Stimulated activated CD8-positive, alpha-beta memory T cell treated with anti-CD3 and anti-CD28 coated beads, Interleukin-15, amount 100 ng/mL, for 4 hours (primary cell): ENCODE results near the gene MANEAL.

ENCODE experiments used
- DNase-seq, 2 donors: peaks; one replicate each; pipeline ENCODE4 v3.0.0-alpha.2; 2020; ENCODE audit warnings: low read depth in 2 of 2

The MANEAL gene

DNA sequence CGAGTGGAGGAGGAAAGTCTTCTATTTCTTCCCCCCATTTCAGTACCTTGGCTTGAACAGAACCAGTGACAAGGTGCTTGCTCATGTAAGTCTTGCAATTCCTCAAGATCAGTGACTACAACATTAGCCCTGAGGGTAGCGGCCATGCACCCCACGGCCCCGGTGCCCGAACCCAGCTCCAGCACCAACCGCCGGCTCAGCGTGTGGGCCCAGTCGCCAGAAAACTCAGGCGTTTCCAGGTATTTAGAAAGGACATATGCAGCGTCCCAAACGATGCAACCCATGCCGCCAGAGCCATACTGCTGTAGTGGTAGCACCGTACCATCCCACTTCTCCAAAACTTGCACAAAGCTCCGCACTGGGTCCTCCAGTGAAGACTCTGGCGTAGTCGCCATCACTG, 11.2 kb upstream of the MANEAL start:
- DNase-seq: no peak

DNA sequence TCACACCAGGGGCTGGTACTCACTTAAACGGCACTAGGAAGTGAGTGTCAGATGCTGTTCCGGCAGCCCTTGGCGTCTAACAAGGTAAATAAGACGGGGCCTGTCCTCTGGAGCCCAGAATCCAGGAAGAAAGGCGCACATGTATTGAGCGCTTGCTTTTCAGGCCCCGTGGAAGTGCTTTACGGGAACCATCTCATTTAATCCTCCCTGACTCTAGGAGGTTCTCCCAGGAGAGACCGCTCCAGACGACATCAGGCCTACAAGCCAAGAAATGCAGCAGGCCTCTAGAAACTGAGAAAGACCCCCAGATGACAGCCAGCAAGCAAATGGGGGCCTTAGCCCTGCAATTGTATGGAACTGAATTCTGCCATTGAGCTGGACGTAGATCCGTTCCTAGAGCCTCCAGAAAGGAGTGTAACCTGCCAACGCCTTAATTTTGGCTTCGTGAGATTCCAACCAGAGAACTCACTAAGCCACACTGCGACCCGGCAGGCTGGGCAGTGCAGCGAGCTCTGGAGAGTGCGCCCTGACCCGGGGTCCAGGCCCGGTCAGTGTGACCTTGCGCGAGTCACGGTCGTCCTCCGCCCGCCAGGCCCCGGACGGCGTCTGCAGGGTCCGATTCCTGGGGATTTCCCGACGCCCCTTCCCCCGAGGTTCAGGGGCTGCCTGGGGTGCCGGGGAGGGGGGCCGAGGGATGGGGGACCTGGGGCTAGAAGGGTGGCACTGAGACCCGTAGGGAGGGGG, 532 bp upstream of the MANEAL start:
- no peak for DNase-seq

- no peak for DNase-seq
Measured at GRCh38 chr1:37794372-37795339, 1.0 kb downstream of the MANEAL start.

DNA sequence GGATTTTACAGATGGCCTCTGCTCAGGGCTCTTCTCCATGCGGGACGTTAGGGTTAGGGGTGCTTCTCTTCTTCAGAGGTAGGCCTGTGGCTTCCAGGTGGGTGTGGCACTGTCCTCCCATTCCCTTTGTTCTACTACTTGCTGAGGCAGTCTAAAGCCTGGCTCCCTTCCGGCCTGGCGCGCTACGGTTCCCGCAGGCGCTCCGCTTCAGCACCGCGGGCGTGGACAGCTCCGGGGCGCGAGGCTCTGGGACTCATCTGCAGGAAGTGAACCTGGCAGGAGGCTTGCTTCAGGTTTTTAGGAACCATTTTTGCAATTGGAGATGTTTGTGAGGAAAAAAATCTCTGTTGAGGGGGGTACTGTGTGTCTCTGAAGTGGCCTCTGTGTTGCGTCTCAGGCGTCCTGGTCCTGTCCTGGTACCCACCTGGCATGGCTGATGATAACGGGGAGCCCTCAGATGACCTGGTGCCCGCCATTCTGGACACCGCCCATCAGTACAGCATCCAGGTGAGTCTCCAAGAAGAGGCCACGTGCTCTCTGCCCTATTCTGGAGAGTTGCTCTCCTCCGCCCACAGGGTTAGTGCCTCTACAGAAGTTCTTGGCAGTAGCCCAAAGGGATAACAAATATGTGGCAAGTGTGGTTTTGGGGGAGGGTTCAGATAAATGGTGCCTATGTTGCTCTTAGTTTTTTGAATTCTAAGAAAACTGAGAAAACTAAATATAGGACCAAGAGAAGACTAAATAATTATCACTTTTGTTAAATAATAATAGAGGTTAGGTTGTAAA, 1.9 kb downstream of the MANEAL start:
- DNase-seq: no peak

DNA sequence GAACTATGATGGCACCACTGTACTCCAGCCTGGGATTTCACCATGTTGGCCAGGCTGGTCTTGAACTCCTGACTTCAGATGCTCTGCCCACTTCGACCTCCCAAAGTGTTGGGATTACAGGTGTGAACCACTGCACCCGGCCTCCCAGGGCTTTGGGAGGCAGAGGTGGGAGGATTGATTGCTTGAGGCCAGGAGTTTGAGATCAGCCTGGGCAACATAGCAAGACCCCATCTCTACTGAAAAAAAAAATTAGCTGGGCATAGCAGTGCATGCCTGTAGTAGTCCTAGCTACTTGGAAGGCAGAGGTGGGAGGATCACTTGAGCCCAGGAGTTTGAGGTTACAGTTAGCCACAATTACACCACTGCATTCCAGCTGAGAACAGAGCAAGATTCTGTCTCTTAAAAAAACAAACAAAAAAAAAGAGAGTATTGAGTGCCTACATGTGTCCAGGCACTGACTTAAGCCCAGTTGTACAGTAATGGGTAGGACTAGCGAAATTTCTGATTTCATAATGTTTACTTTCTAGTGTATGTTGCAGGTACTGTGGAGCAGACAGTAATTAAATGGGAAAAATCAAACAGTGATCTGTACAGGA, 4.2 kb downstream of the MANEAL start:
- no peak for DNase-seq

GRCh38 chr1:37802439-37802838, 8.8 kb downstream of the MANEAL start:
- no peak for DNase-seq

- no peak for DNase-seq
Measured at GRCh38 chr1:37807220-37807554, 13.5 kb downstream of the MANEAL start.

- DNase-seq: peak; percentile 87 to 88
Measured at GRCh38 chr1:37807555-37808368, 14.1 kb downstream of the MANEAL start, which contains the start of the genes C1orf122 and YRDC. TSS of gene C1orf122 (plus strand) at chr1:37807790. CDS start at chr1:37808405, 615 bp downstream. TSS of gene YRDC (minus strand) at chr1:37808208. CDS start at chr1:37808180, 28 bp downstream.

DNA sequence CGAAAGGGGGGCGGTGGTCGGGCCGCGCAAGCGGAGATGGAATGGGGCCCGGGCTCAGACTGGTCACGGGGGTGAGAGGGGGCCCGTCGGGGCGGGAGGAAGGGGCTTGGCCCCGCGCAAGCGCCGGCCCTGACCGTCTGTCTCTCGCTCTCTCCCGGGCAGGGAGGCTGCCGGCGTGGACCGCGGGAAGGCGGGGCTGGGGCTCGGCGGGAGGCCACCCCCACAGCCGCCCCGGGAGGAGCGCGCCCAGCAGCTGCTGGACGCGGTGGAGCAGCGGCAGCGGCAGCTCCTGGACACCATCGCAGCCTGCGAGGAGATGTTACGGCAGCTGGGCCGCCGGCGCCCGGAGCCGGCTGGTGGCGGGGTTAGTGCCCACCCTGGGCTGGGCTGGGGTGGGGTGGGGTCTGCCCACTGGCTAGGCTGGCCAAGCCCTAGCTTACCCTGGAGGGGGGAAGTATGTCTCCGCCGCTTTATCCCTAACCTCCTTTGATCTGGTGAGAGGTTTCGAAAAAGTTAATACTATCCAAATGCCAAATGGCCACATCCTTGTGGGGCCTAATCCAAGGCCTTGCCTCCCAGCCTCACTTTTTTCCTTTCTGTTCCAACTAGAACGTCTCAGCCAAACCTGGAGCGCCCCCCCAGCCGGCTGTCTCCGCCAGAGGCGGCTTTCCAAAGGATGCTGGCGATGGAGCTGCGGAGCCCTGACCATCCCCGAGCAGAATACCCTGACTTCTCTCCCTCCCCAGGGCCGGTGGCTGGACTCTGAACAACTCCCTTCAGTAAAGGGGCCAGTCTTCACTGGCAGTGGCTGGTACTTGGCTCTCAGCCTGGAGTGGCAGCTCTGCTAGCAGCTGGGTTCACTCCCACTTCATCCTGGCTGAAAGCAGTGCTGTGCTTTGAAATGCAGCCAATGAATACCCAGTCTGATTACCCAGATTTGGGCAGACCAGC, 15.0 kb downstream of the MANEAL start:
- no peak for DNase-seq

GRCh38 chr1:37809942-37810341, 16.3 kb downstream of the MANEAL start:
- no peak for DNase-seq

DNA sequence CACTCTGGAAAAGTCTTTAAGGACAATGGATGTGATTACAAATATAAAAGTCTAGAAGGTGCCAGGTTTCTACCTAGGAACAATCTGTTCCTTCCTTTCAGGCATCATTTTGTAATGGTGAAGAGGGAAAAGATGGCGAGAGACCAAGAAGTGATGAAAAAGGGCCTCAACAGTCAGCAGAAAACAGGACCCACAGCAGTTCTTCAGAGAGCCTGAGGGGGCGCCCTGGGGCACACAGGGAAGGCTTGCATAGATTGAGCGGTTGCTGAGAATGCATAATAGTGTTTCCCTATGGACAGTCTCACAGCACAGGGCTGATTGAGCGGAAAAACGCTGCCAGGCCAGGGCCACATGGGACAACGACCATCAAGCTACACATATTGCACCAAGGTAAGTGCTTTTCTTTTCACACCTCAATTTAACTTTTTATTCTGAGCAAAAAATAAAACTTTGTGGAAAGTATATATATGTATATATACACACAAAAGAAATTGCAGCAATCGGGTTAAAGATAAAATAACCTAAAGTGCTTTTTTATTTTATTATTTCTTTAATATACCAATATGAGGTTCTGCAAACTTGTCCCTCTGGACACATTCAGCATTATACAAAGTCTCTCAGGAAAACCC, 17.5 kb downstream of the MANEAL start:
- DNase-seq: no peak

DNA sequence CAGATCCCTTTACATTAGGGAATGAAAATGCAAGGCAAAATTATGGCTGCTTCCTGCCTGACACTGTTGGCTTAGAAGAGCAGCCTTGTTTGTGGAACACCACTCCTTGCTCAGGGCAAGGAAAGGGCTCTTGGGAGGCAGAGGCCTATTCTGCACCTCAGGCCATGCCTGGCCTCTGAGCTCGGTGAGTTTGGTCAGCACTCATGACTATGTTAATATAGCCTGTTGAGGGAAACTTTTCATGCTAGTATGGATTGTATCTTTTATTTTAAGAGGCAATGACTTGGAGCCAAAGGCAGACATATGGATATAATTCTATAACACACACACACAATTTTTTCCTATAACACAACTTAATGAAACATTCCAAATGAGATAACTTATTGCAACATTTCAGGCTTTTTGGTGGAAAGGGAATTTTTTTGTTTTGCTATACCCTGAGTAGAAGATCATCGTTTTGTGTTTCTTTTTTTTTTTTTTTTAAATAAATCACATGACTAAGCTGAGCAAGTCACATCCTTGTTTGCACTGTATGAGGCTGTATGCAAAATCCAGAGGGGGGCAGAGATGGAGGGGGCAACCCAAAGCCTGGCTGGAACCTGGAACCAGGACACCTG, 20.0 kb downstream of the MANEAL start:
- DNase-seq: no peak

GRCh38 chr1:37814252-37814651, 20.6 kb downstream of the MANEAL start:
- DNase-seq: no peak

- no peak for DNase-seq
Measured at GRCh38 chr1:37817481-37817880, 23.8 kb downstream of the MANEAL start.

GRCh38 chr1:37821481-37821880, 27.8 kb downstream of the MANEAL start:
- DNase-seq: no peak

- DNase-seq: no peak
Measured at GRCh38 chr1:37822906-37823815, 29.5 kb downstream of the MANEAL start.

GRCh38 chr1:37824001-37824400, 30.4 kb downstream of the MANEAL start:
- no peak for DNase-seq

- no peak for DNase-seq
Measured at GRCh38 chr1:37825506-37825905, 31.9 kb downstream of the MANEAL start.
